Subcutaneous adipose tissue (tissue), 4 donors: ENCODE measurements around the gene CDC73. TPM values are rescaled to one million over a fixed set of nuclear protein-coding genes. Genes with fewer than 3 reads are reported as not detected.

ENCODE experiments used
- CTCF ChIP-seq: fragments of 450-650 bp; IDR thresholded peaks from one replicate; pipeline ENCODE4 v1.5.1; 2016; ENCODE audit warnings: low read depth, mild to moderate bottlenecking, control low read depth, antibody characterized with exemption, moderate library complexity
- total RNA-seq, 4 donors: library from RNA; depleted of rRNA; stranded (reverse); fragments of >200 nt; gene quantifications; one replicate each; pipeline ENCODE4 v1.1.0, GENCODE V29; 2016

CDC73 gene
- total RNA-seq, 4 donors from 2014 or later, result 35.2 to 74.8 (median 41.8) TPM

- TF ChIP-seq CTCF, result no peak
Measured at GRCh38 chr1:193275773-193276172, 153.9 kb downstream of the CDC73 start.

- no peak for TF ChIP-seq CTCF
Measured at GRCh38 chr1:193278968-193279367, 157.1 kb downstream of the CDC73 start.

GRCh38 chr1:193281894-193282293 is 160.1 kb downstream of the CDC73 start:
- no peak for TF ChIP-seq CTCF

- no peak for TF ChIP-seq CTCF
Measured at GRCh38 chr1:193283016-193283415, 161.2 kb downstream of the CDC73 start.

- no peak for TF ChIP-seq CTCF
Measured at GRCh38 chr1:193284219-193284618, 162.4 kb downstream of the CDC73 start.

GRCh38 chr1:193285641-193286040 is 163.8 kb downstream of the CDC73 start:
- TF ChIP-seq CTCF, result no peak

GRCh38 chr1:193293726-193294125 is 171.9 kb downstream of the CDC73 start:
- no peak for TF ChIP-seq CTCF
